MM.1S (cell line): ENCODE measurements around the gene CNTN1.

Experiments
- CTCF ChIP-seq: fragments of 300-600 bp; sonication (generic); IDR thresholded peaks from 2 replicates; pipeline ENCODE4 v1.5.1; 2016; ENCODE audit warnings: antibody characterized with exemption, low read length, mixed read lengths
- EZH2 ChIP-seq: fragments of 300-600 bp; sonication (generic); optimal IDR thresholded peaks from 2 replicates; pipeline ENCODE3; 2017; ENCODE audit warnings: low read depth, mild to moderate bottlenecking, antibody characterized with exemption, low read length, mixed read lengths

- TF ChIP-seq CTCF (no peak), EZH2 (no peak)
Measured at GRCh38 chr12:40989785-40990184, 297.5 kb downstream of the CNTN1 start.
